Astrocyte of the spinal cord (primary cell): ENCODE results near the gene ATP8A1.
"Not testable (repeated sequence)": the region's sequence is repeated elsewhere in the genome, so short reads cannot be mapped to it uniquely, and the experiment has no call there.

Source experiments
- DNase-seq: peaks from one replicate; pipeline ENCODE4 v3.0.0; 2011; ENCODE audit warnings: low read depth, low spot score
- H3K4me3 ChIP-seq: 2 replicates; pipeline ENCODE4 v1.5.1; 2011; ENCODE audit warnings: low read depth, mild to moderate bottlenecking, low read length, moderate library complexity
- in situ Hi-C: cut with HindIII; loops from 2 replicates; pipeline ENCODE4 v1.10.0; 2017; ENCODE audit warnings: low sequenced_read_pairs
- TF ChIP-seq, protein P1 (sequence below): IDR thresholded peaks from 2 replicates; pipeline ENCODE4 v1.5.1; 2012; ENCODE audit warnings: low read depth, mild to moderate bottlenecking, low read length, inconsistent platforms

ATP8A1 gene

DNA sequence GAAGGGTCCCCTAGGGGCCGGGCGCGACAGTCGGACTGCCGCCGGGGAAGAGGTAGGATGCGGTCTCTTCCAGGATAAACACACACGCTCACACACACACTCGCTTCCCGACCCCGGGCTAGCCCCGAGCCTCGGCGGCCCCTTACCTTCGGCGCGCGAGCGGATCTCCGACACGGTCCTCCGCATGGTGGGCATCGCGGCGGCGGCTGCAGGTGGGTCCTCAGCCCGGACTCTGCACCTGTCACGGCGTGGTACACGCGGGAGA is 294 bp downstream of the ATP8A1 start:
- in situ Hi-C loops = no loop called here

DNA sequence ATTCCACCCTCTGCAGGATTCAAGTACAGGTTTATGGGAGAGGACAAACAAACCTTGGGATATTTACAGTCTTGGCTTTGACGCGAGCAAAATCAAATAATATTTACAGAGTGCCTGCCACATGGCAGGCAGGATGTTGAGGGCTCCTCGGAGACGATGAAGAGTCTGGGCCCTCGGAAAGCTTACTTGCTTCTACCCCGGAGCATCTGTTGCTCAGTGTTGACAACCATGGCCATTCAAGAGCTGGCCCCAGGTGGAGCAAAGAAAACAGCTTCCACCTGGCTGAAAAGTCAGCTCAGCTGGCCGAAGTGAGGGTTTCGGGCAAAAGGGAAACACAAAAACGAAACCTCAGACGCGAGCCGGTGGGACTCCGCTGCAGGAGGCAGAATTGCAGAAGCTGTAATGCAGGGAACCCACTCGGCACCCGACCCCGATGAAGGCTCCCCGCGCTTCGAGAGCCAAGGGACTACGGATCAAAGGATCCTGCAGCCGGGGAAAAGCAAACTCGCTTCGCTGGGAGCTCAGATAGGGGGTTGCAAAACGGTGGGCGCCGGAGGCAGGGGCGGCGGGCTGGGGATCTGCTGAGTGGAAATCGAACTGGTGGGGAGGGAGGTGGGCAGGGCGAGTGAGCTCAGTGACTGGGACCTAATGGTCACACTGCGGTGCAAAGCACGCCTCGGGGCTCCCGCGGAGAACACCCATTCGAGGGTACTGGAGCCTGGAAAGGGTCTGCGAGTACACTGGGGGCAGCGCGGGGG is 805 bp downstream of the ATP8A1 start:
- TF ChIP-seq, protein P1, sequence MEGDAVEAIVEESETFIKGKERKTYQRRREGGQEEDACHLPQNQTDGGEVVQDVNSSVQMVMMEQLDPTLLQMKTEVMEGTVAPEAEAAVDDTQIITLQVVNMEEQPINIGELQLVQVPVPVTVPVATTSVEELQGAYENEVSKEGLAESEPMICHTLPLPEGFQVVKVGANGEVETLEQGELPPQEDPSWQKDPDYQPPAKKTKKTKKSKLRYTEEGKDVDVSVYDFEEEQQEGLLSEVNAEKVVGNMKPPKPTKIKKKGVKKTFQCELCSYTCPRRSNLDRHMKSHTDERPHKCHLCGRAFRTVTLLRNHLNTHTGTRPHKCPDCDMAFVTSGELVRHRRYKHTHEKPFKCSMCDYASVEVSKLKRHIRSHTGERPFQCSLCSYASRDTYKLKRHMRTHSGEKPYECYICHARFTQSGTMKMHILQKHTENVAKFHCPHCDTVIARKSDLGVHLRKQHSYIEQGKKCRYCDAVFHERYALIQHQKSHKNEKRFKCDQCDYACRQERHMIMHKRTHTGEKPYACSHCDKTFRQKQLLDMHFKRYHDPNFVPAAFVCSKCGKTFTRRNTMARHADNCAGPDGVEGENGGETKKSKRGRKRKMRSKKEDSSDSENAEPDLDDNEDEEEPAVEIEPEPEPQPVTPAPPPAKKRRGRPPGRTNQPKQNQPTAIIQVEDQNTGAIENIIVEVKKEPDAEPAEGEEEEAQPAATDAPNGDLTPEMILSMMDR = no peak
- DNase-seq = peak; percentile 17
- peak overlapping the region; percentile 60 for H3K4me3 ChIP-seq
- in situ Hi-C loops = no loop called here

More for the DNA sequence above, 294 bp downstream of the ATP8A1 start:
- TF ChIP-seq, protein P1 = no peak
- H3K4me3 ChIP-seq = peak overlapping the region; percentile 60
- peak; percentile 10 for DNase-seq

DNA sequence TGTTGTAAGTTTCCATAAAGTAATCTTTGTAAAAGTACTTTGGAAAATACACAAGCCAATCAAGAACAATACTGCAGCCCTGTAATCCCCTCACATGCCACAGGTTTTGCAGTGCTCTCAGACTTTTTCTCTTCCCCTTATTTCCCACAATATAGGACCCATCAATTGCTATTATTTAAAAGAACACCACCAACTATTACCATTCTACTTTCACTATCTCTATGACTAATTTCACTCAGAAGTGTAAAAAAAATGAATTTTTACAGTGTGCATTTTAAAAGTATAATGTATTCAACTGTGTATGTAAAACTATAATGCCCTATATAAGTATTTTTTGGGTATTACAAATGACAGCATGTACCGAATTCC is 1.7 kb downstream of the ATP8A1 start:
- in situ Hi-C loops = no loop called here
- TF ChIP-seq, protein P1 = no peak
- no peak overlapping the region for H3K4me3 ChIP-seq
- no peak for DNase-seq

DNA sequence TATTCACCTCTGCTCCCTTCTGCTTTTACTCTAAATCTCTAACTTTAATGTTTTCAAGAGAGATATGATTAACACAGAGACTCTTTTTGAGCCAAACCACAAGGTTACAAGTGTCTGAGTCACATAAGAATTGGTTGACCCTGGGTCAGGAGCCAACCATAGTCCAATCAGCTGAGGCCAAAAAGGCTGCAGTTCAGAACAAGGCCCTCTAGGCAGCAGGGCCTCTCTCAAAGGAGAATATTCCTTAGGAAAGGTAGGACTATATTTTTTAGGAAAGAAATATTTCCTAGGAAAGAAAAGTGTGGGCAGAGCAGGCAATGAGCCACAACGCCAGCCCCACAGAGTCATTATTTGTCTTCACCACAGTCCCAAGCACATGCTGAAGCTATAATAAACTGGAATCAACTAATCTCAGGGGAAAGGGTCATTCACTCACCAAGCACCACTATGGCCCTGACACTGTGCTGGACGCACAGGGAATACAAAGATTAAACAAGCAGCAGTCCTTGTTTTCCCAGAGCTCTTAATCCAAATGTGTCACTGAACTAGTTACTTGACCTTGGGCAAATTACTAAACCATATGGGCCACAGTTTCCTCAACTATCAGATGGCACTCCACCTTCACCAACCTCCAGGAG is 2.2 kb downstream of the ATP8A1 start:
- H3K4me3 ChIP-seq = no peak overlapping the region
- TF ChIP-seq, protein P1 = no peak
- in situ Hi-C loops = no loop called here
- DNase-seq = peak; percentile 79

DNA sequence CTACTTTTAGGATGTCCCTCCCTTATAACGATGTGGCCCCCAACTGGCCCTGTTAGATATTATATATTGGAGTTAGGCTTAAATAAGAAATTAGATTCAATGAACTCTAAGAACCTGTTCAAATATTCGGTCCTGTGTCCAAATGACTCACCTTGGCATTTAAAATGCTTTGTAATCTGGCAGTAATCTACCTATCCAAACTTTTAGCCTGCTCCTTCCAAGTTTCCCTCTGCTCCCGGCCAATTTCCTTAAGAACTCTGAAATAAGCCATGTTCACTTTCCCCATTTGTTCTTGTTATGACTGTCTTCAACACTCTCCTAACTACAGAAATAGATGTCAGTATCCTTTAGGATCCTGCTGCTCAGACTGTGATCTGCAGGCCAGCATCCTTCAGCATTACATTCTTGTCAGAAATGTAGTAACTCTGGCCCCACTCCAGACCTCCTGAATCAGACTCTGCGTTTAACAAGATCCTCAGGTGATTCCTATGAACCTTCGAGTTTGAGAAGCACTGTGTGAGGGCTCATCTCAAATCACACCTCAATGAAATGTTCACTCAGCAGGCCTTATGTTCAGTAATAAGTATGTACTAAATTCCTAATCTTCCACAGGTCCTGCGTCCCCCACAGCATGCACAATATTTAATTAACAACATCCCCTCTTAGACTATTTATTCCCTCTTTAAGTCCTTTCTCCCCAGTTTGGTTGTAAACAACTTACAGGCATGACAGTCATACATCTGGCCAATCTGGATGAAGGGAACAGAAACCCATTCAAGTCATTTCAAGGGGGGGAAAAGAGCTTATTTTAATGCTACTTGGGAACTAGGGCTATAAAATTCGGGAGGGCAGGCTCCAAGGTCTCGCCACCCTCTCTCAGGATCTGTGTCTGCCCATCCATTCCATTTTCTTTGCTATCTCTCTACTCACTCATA is 3.0 kb downstream of the ATP8A1 start:
- TF ChIP-seq, protein P1 = no peak
- in situ Hi-C loops = no loop called here
- no peak overlapping the region for H3K4me3 ChIP-seq
- peak; percentile 16 for DNase-seq

DNA sequence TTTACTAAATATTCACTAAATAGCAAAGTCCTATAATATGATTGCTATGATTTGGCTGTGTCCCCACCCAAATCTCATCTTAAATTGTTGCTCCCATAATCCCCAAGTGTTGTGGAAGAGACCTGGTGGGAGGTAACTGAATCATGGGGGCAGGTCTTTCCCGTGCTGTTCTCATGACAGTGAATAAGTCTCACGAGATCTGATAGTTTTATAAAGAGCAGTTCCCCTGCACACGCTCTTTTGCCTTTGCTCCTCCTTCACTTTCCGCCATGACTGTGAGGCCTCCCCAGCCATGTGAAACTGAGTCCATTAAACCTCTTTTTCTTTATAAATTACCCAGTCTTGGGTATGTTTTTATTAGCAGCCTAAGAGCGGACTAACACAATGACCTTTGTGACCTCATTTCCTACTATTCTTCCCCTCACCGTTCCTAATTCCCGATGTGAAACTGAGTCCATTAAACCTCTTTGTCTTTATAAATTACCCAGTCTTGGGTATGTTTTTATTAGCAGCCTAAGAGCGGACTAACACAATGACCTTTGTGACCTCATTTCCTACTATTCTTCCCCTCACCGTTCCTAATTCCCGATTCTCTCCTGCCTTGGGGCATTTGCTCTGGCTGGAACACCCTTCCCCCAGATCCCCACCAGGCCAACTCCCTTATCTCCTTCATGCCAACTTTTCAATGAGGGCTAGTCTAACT is 4.2 kb downstream of the ATP8A1 start:
- in situ Hi-C loops, DNase-seq, H3K4me3 ChIP-seq: not testable (repeated sequence)
